IPS DF 4.7 (cell line): ENCODE measurements around the gene CIC.
"Not testable (repeated sequence)": the region's sequence is repeated elsewhere in the genome, so short reads cannot be mapped to it uniquely, and the experiment has no call there.

Experiments used
- DNase-seq: peaks from one replicate; pipeline ENCODE4 v3.0.0-alpha.2; 2013; ENCODE audit warnings: low spot score; ENCODE audit errors: extremely low read depth

CIC gene

DNA sequence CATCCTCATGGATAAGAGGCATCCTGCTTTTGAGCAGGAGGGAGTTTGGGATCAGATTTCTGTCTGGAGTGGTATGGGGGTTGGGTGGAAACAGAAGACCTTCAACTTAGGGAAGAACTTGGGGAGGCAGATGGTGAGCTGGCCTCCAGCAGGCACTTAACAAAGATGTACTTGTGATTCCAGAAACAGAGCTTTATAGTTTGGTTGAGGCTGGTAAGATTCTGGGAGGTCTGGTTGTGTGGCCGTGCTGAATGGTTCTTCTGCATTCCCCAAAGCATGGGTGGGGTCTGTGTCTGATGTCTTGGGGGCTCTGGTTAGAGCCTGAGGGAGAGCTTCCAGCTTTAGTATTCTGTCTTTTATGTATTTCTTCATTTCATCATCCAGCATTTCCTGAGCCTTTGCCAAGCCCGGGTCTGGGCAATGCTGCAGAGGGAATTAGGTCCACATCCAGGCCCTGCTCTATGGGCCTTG is 61.2 kb downstream of the CIC start:
- no peak for DNase-seq

DNA sequence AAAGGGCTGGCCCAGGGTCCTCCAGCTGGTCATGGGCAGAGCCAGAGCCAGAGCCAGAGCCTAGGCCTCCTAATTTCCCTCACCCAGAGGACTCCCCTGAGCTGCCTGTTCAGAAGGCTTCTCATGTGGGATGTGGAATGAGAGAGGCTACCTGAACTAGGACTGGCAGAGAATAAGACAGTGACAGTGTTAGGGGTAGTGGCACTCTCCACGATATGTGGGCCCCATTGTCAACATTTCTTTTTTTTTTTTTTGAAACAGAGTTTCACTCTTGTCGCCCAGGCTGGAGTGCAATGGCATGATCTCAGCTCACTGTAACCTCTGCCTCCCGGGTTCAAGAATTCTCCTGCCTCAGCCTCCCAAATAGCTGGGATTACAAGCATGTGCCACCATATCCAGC is 62.3 kb downstream of the CIC start:
- not testable (repeated sequence) for DNase-seq

DNA sequence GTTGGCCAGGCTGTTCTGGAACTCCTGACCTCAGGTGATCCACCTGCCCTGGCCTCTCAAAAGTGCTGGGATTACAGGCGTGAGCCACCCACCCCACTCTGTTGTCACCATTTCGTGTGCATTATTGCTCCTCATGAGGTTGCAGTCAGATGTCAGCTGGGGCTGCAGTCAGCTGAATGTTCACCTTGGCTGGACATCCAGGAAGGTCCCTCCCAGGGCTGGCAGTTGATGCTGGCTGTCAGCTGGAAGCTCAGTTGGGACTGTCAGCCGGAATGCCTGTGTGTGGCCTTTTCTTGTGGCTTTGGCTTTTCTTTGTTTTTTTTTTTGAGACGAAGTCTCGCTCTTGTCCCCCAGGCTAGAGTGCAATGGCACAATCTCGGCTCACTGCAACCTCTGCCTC is 63.0 kb downstream of the CIC start:
- DNase-seq = no peak

DNA sequence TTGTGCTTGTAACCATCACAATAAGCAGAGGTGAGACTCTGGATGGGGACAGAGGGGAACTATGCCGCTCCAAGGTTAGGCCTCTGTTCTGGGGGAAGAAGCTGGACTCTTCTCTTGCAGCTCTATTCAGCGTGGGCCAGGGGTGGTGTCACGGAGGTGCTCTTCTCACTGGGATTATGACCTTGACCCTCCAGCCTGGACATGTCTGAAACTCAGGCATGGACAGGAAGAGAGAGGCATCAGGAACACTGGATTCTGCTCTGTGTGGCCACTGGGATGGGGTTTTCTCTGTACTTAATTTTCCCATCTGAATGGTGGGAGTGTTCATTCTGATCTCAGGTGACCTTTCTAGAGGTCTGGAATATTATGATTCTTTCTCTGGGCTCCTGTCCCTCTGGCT is 64.0 kb downstream of the CIC start:
- DNase-seq = no peak

DNA sequence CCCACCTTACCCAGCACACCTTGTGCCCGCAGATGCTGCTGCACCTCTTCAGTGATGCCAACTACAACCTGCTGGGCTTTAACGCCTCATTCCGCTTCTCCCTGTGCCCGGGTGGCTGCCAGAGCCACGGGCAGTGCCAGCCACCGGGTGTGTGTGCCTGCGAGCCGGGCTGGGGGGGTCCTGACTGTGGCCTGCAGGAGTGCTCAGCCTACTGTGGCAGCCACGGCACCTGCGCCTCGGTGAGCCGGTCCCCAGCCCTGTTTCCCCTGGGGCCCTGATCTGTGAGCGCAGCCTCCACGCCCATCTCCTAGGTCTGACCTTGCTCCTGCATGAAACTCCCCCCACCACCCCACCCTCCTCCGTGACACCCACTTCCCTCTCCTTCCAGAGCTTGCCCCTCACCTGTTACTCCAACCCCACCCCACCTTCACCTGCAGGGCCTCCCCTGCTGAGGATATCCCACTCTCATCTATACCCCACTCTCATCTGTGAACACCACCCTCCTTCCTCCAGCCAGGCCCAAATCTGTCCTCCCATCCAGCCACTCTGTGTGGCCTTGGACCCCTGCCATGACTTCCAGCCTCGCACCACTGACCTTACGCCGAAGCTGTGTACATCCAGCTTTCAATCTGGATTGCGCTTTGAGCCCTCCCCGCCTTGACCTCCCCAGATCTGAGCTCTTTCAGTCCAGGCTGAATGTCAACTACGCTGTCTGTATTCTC is 65.1 kb downstream of the CIC start:
- no peak for DNase-seq

DNA sequence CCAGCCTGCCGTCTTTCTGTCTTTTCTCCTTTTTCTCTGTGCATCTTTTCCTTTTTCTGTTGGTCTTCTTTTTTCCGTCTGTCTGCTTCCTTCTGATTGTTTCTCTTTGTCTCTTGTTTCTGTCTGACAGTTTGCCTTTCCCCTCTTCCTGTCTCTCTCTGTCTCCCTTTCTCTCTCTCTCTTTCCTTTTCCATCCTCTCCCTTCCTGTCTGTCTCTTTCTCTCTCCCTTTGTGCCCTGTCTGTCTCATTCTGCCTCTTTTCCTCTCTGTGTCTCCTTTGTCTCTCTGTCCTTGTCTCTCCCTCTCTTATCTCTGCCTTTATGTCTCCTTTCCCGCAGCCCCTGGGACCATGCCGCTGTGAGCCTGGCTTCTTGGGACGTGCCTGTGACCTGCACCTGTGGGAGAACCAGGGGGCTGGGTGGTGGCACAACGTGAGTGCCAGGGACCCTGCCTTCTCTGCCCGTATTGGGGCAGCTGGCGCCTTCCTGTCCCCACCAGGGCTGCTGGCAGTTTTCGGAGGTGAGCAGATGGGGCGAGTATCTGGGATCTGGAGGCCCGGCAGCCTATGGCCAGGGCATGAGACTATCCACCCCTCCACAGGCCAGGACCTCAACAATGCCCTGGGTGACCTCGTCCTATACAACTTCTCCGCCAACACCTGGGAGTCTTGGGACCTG is 65.8 kb downstream of the CIC start:
- DNase-seq = no peak

DNA sequence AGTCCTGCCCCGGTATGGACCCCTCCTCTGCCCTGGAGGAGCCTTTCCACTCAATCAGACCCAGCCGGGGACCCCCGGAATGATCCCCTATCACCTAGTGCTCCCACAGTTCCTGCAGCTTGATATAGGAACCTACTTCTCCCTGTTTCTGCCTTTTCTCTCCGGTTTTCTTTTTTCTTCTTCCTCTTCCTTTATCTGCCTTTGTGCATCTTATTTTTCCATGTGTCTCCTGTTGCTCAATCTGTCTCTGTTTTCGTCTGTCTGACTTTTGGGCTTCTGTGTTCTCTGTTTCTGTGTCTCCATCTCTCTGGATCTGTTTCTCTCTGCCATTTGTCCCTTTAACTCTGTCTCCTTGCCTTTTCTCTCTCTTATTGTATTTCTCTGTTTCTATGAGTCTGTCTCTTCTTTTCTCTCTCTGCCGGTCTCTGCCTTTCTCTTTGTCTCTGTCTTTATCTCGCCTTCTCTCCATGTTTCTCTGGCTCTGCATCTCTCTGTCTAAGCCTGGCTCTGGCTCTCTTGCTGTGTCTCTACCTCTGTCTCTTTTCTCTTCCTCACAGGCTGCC is 66.4 kb downstream of the CIC start:
- DNase-seq = no peak

DNA sequence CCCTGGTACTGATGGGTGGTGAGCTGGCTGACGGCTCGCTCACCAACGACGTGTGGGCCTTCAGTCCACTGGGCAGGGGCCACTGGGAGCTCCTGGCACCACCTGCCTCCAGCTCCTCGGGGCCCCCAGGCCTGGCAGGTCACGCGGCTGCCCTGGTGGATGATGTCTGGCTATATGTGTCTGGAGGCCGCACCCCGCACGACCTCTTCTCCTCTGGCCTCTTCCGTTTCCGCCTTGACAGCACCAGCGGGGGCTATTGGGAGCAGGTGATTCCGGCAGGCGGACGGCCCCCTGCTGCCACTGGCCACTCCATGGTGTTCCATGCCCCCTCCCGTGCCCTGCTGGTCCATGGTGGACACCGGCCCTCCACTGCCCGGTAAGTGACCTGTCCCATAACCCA is 66.9 kb downstream of the CIC start:
- no peak for DNase-seq

DNA sequence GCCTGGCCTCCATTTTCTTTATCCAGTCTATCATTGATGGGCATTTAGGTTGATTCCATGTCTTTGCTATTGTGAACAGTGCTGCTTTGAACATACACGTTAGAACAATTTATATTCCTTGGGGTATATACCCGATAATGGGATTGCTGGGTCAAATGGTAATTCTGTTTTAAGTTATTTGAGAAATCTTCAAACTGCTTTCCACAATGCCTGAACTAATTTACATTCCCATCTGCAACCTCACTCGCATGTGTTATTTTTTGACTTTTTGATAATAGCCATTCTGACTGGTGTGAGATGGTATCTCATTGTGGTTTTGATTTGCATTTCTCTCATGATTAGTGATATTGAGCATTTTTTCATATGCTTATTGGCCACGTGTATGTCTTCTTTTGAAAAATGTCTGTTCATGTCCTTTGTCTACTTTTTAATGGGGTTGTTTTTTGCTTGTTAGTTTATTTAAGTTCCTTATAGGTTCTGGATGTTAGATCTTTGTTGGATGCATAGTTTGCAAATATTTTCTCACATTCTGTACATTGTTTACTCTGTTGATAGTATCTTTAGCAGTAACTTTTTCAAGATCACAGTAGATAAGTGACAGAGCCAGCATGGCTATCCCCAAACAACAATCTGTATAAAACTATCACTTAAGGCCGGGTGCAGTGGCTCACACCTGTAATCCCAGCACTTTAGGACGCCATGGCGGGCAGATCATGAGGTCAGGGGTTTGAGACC is 70.2 kb downstream of the CIC start:
- not testable (repeated sequence) for DNase-seq

DNA sequence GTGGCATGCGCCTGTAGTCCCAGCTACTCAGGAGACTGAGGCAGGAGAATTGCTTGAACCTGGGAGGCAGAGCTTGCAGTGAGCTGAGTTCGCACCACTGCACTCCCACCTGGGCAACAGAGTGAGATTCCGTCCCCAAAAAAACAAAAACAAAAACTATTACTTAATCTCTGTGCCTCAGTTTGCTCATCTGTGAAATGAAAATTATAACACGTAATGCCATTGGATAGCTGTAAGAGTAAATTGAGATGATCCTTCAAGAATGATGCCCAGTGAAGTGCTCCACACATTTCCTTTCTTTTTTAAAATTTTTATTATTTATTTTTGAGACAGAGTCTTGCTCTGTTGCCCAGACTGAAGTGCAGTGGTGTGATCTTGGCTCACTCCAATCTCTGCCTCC is 70.9 kb downstream of the CIC start:
- not testable (repeated sequence) for DNase-seq

DNA sequence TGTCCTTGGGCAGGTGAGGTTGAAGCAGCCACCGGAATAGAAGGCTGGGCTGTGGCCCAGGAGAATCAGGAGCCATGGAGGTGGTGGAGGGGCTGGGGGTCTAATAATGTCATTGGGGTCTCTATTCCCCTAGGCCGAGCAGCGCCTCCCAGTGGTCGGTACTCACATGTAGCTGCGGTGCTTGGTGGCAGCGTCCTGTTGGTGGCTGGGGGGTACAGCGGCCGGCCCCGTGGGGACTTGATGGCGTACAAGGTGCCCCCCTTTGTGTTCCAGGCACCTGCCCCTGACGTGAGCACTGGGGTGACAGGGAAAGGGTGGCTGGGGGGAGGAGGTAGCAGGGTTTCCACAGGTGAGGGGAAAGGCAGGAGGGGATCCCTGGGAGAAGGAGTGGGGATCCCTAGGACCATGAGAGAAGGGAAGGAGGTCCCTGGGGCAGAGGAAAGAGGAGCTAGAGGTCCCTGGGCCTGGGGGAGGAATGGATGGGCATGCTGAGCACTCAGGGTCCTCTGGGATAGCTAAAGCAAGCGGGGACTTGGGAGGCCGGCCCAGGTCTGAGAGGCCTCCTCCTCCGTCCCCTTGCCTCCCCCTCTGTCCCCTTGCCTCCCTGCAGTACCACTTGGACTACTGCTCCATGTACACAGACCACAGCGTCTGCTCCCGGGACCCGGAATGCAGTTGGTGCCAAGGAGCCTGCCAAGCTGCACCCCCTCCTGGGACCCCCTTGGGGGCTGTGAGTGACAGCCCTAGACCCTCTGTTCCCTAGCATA is 74.5 kb downstream of the CIC start:
- DNase-seq = no peak

DNA sequence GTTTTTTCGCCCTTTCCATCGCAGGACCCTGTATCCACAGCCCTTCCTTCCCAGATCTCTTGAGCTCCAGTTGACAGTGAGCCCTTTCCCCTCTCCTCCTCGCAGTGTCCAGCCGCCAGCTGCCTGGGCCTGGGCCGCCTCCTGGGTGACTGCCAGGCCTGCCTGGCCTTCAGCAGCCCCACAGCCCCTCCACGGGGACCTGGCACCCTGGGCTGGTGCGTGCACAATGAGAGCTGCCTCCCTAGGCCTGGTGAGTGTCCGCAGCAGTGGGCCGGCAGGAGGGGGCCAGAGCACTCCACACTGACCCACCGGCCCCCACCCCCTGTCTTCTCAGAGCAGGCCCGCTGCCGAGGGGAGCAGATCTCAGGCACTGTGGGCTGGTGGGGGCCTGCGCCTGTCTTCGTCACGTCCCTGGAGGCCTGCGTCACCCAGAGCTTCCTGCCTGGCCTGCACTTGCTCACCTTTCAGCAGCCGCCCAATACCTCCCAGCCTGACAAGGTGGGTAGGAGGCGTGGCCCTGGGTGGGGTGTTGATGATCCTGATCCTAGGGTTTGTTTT is 75.4 kb downstream of the CIC start:
- no peak for DNase-seq
